ENCODE data around the gene LHPP.
"Not testable (repeated sequence)": the region's sequence is repeated elsewhere in the genome, so short reads cannot be mapped to it uniquely, and the experiment has no call there.

Gene LHPP

GRCh38 chr10:124429576-124429975 lies 32.0 kb upstream of the LHPP start:
- no peak overlapping the region for H2AFZ ChIP-seq (ENCODE audit: low read length)
- no peaks in the 10 kb centered on the region for H3F3A ChIP-seq (ENCODE audit: insufficient read depth, low read length)
- no peaks in the 10 kb centered on the region for H3K9me3 ChIP-seq (ENCODE audit: low read length)
- no peaks in the 10 kb centered on the region for H3K27me3 ChIP-seq (ENCODE audit: insufficient read depth, low read length)
- H3K9me2 ChIP-seq (ENCODE audit: low read depth, low read length), result no peaks in the 10 kb centered on the region
- H3K27ac ChIP-seq (ENCODE audit: low read depth, low read length, poor library complexity, severe bottlenecking), result no peak overlapping the region
- H3K36me3 ChIP-seq (ENCODE audit: insufficient read depth, low read length), result no peaks in the 10 kb centered on the region
- TF ChIP-seq, protein P1, sequence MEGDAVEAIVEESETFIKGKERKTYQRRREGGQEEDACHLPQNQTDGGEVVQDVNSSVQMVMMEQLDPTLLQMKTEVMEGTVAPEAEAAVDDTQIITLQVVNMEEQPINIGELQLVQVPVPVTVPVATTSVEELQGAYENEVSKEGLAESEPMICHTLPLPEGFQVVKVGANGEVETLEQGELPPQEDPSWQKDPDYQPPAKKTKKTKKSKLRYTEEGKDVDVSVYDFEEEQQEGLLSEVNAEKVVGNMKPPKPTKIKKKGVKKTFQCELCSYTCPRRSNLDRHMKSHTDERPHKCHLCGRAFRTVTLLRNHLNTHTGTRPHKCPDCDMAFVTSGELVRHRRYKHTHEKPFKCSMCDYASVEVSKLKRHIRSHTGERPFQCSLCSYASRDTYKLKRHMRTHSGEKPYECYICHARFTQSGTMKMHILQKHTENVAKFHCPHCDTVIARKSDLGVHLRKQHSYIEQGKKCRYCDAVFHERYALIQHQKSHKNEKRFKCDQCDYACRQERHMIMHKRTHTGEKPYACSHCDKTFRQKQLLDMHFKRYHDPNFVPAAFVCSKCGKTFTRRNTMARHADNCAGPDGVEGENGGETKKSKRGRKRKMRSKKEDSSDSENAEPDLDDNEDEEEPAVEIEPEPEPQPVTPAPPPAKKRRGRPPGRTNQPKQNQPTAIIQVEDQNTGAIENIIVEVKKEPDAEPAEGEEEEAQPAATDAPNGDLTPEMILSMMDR (IDR thresholded peaks at IDR 0.05; ENCODE audit: low read length), result no peak
- no peak for TF ChIP-seq EZH2 (IDR thresholded peaks at IDR 0.05; ENCODE audit: borderline replicate concordance, low read length)
- no peak overlapping the region for H3K9ac ChIP-seq (ENCODE audit: low read length)
- H3K4me1 ChIP-seq (ENCODE audit: insufficient read depth, low read length, severe bottlenecking), result no peaks in the 10 kb centered on the region
- H3K4me2 ChIP-seq (ENCODE audit: low read length), result no peak overlapping the region
- H3K4me3 ChIP-seq (ENCODE audit: low read depth, low read length, poor library complexity, severe bottlenecking), result no peak overlapping the region
- no peaks in the 10 kb centered on the region for H4K20me1 ChIP-seq (ENCODE audit: insufficient read depth, low read length)
- H3K79me2 ChIP-seq (ENCODE audit: insufficient read depth, low read length), result no peaks in the 10 kb centered on the region

GRCh38 chr10:124430077-124430476 lies 31.5 kb upstream of the LHPP start:
- H2AFZ ChIP-seq (ENCODE audit: low read length), result no peak overlapping the region
- H3K9me2 ChIP-seq (ENCODE audit: low read depth, low read length), result no peaks in the 10 kb centered on the region
- H3F3A ChIP-seq (ENCODE audit: insufficient read depth, low read length), result no peaks in the 10 kb centered on the region
- no peaks in the 10 kb centered on the region for H3K36me3 ChIP-seq (ENCODE audit: insufficient read depth, low read length)
- H3K4me3 ChIP-seq (ENCODE audit: low read depth, low read length, poor library complexity, severe bottlenecking), result no peak overlapping the region
- TF ChIP-seq, protein P1 (IDR thresholded peaks at IDR 0.05; ENCODE audit: low read length), result no peak
- no peak overlapping the region for H3K9ac ChIP-seq (ENCODE audit: low read length)
- no peaks in the 10 kb centered on the region for H4K20me1 ChIP-seq (ENCODE audit: insufficient read depth, low read length)
- H3K27ac ChIP-seq (ENCODE audit: low read depth, low read length, poor library complexity, severe bottlenecking), result no peak overlapping the region
- H3K4me2 ChIP-seq (ENCODE audit: low read length), result no peak overlapping the region
- no peaks in the 10 kb centered on the region for H3K79me2 ChIP-seq (ENCODE audit: insufficient read depth, low read length)
- no peaks in the 10 kb centered on the region for H3K4me1 ChIP-seq (ENCODE audit: insufficient read depth, low read length, severe bottlenecking)
- no peaks in the 10 kb centered on the region for H3K9me3 ChIP-seq (ENCODE audit: low read length)
- H3K27me3 ChIP-seq (ENCODE audit: insufficient read depth, low read length), result no peaks in the 10 kb centered on the region

DNA sequence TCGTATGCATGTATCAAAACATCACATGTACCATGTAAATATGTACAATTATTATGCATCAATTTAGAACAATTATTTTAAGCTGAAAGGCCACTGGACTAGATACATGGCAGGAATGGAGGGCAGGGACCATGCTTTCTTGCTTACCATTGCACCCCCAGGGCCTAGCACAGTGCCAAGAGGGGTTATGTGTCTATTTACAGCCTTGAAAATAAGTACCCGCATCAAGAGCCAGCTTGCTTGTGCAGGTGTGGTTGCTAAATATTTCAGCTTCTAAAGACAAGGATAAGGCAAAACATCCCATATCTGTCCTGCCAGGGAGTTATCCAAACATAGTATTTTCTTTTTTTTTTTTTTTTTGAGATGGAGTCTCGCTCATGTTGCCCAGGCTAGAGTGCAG lies 28.2 kb upstream of the LHPP start:
- H3K4me3 ChIP-seq (ENCODE audit: low read depth, low read length, poor library complexity, severe bottlenecking), result no peak overlapping the region
- H3K4me1 ChIP-seq (ENCODE audit: insufficient read depth, low read length, severe bottlenecking), result no peaks in the 10 kb centered on the region
- no peak overlapping the region for H3K9ac ChIP-seq (ENCODE audit: low read length)
- TF ChIP-seq, protein P1 (IDR thresholded peaks at IDR 0.05; ENCODE audit: low read length), result no peak
- no peak for TF ChIP-seq EZH2 (IDR thresholded peaks at IDR 0.05; ENCODE audit: borderline replicate concordance, low read length)
- no peaks in the 10 kb centered on the region for H3F3A ChIP-seq (ENCODE audit: insufficient read depth, low read length)
- H3K27ac ChIP-seq (ENCODE audit: low read depth, low read length, poor library complexity, severe bottlenecking), result no peak overlapping the region
- H2AFZ ChIP-seq (ENCODE audit: low read length), result no peak overlapping the region
- H3K4me2 ChIP-seq (ENCODE audit: low read length), result no peak overlapping the region
- H4K20me1 ChIP-seq (ENCODE audit: insufficient read depth, low read length), result no peaks in the 10 kb centered on the region
- H3K9me2 ChIP-seq (ENCODE audit: low read depth, low read length), result no peaks in the 10 kb centered on the region
- H3K36me3 ChIP-seq (ENCODE audit: insufficient read depth, low read length), result no peaks in the 10 kb centered on the region
- H3K27me3 ChIP-seq (ENCODE audit: insufficient read depth, low read length), result no peaks in the 10 kb centered on the region
- H3K79me2 ChIP-seq (ENCODE audit: insufficient read depth, low read length), result no peaks in the 10 kb centered on the region
- H3K9me3 ChIP-seq (ENCODE audit: low read length), result no peaks in the 10 kb centered on the region

DNA sequence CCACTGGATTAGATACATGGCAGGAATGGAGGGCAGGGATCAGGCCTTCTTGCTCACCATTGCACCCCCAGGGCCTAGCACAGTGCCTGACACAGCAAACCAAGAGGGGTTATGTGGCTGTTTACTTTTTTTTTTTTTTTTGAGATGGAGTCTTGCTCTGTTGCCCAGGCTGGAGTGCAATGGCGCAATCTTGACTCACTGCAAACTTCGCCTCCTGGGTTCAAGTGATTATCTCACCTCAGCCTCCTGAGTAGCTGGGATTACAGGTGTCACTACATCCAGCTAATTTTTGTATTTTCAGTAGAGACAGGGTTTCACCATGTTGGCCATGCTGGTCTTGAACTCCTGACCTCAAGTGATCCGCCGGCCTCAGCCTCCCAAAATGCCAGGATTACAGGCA lies 25.9 kb upstream of the LHPP start:
- H3K27me3 ChIP-seq (ENCODE audit: insufficient read depth, low read length); H2AFZ ChIP-seq (ENCODE audit: low read length); H3K9me3 ChIP-seq (ENCODE audit: low read length); H3K27ac ChIP-seq (ENCODE audit: low read depth, low read length, poor library complexity, severe bottlenecking); H3K4me3 ChIP-seq (ENCODE audit: low read depth, low read length, poor library complexity, severe bottlenecking); H3K36me3 ChIP-seq (ENCODE audit: insufficient read depth, low read length); H4K20me1 ChIP-seq (ENCODE audit: insufficient read depth, low read length); H3K9me2 ChIP-seq (ENCODE audit: low read depth, low read length); H3K79me2 ChIP-seq (ENCODE audit: insufficient read depth, low read length); H3F3A ChIP-seq (ENCODE audit: insufficient read depth, low read length); H3K9ac ChIP-seq (ENCODE audit: low read length); H3K4me2 ChIP-seq (ENCODE audit: low read length); H3K4me1 ChIP-seq (ENCODE audit: insufficient read depth, low read length, severe bottlenecking): not testable (repeated sequence)
